ENCODE results near the gene ARHGAP29. TPM values are rescaled to one million over a fixed set of nuclear protein-coding genes. Genes with fewer than 3 reads are reported as not detected.
A peak's percentile ranks its signal among the peaks of the same experiment; 100 is the strongest.

The ARHGAP29 gene
- total and polyA plus RNA-seq, 2 experiments from 2014 or later: 9.6 to 22.3 TPM

- no peak for DNase-seq (ENCODE audit: low spot score)
- no peaks in the 10 kb centered on the region for H3K27me3 ChIP-seq
- H3K9me3 ChIP-seq (ENCODE audit: low read depth): no peaks in the 10 kb centered on the region
- H3K4me1 ChIP-seq (ENCODE audit: insufficient read depth): no peaks in the 10 kb centered on the region
- H3K27ac ChIP-seq: no peak overlapping the region
- TF ChIP-seq EZH2phosphoT487 (IDR thresholded peaks at IDR 0.05; ENCODE audit: low read depth, severe bottlenecking, unreplicated experiment) (no peak), CTCF (IDR thresholded peaks at IDR 0.05; ENCODE audit: poor library complexity) (no peak), EZH2 (IDR thresholded peaks at IDR 0.05; ENCODE audit: borderline replicate concordance) (no peak)
- H2AFZ ChIP-seq: no peak overlapping the region
- no peak overlapping the region for H3K4me3 ChIP-seq
- H3K4me2 ChIP-seq: no peak overlapping the region
- 96% methylated on average over 2 of the region's 2 CpGs for WGBS (ENCODE audit: low lambda C conversion rate, missing lambda C conversion rate)
- no peaks in the 10 kb centered on the region for H3K9me2 ChIP-seq (replicated peaks; ENCODE audit: insufficient read depth)
- no peaks in the 10 kb centered on the region for H4K20me1 ChIP-seq (ENCODE audit: insufficient read depth, poor library complexity, severe bottlenecking)
- H3K36me3 ChIP-seq (replicated peaks; ENCODE audit: insufficient read depth, low read depth): no peaks in the 10 kb centered on the region
- no peaks in the 10 kb centered on the region for H3K79me2 ChIP-seq
These were observed 23.4 kb upstream of the ARHGAP29 start for GRCh38 chr1:94260635-94261387.

DNA sequence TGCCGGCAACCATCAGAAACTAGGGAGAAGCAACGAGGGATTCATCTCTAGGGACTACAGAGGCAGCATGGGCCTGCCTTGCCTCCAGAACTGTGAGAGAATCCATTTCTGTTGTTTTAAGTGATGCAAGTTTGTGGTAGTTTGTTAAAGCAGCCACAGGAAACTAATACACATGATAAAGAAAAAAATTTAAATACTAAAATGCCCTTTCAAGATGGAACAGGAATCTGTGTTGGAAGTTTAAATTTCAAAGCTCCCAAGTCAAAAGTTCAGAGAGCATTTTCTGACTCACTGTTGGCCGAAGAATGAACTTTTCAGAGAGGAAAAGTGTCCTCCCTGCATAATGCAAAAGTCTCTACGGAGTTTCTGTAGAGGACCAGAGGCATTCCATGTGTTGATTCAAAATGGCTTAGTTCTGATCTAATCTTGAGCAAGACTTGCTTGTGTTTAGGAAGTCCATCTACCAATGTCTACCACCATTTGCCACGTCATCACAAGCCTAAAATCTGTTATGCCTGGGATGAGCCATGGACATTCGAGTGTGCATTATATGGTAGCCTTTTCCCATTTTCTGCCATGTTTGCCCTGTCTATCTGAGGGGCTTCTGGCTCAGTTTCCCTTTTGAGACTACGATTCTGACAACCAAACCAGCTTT is 22.4 kb upstream of the ARHGAP29 start:
- DNase-seq (ENCODE audit: low spot score): no peak
- 90% methylated on average over 7 of the region's 7 CpGs for WGBS (ENCODE audit: low lambda C conversion rate, missing lambda C conversion rate)
- no peak for TF ChIP-seq CTCF (IDR thresholded peaks at IDR 0.05; ENCODE audit: poor library complexity)
- no peak for TF ChIP-seq EZH2phosphoT487 (IDR thresholded peaks at IDR 0.05; ENCODE audit: low read depth, severe bottlenecking, unreplicated experiment)
- Histone ChIP-seq H3K27me3 (no peaks in the 10 kb centered on the region), H3K4me2 (no peak overlapping the region), H3K9me2 (replicated peaks; ENCODE audit: insufficient read depth) (no peaks in the 10 kb centered on the region), H2AFZ (no peak overlapping the region), H3K4me1 (ENCODE audit: insufficient read depth) (no peaks in the 10 kb centered on the region), H3K9me3 (ENCODE audit: low read depth) (no peaks in the 10 kb centered on the region), H3K79me2 (no peaks in the 10 kb centered on the region), H3K36me3 (replicated peaks; ENCODE audit: insufficient read depth, low read depth) (no peaks in the 10 kb centered on the region), H4K20me1 (ENCODE audit: insufficient read depth, poor library complexity, severe bottlenecking) (no peaks in the 10 kb centered on the region), H3K27ac (no peak overlapping the region), H3K4me3 (no peak overlapping the region)

GRCh38 chr1:94258873-94259331 is 21.5 kb upstream of the ARHGAP29 start:
- Histone ChIP-seq H4K20me1 (ENCODE audit: insufficient read depth, poor library complexity, severe bottlenecking) (no peaks in the 10 kb centered on the region), H3K9me2 (replicated peaks; ENCODE audit: insufficient read depth) (no peaks in the 10 kb centered on the region), H3K4me1 (ENCODE audit: insufficient read depth) (no peaks in the 10 kb centered on the region), H3K4me3 (no peak overlapping the region), H3K4me2 (no peak overlapping the region), H2AFZ (no peak overlapping the region), H3K27me3 (no peaks in the 10 kb centered on the region), H3K27ac (peak overlapping the region; percentile 33), H3K36me3 (replicated peaks; ENCODE audit: insufficient read depth, low read depth) (no peaks in the 10 kb centered on the region), H3K9me3 (ENCODE audit: low read depth) (no peaks in the 10 kb centered on the region), H3K79me2 (no peaks in the 10 kb centered on the region)
- peak; percentile 28 for DNase-seq (ENCODE audit: low spot score)
- TF ChIP-seq EZH2phosphoT487 (IDR thresholded peaks at IDR 0.05; ENCODE audit: low read depth, severe bottlenecking, unreplicated experiment) (no peak), EZH2 (IDR thresholded peaks at IDR 0.05; ENCODE audit: borderline replicate concordance) (no peak), CTCF (IDR thresholded peaks at IDR 0.05; ENCODE audit: poor library complexity) (no peak)
